PC-3 (cell line): Measurements from ENCODE around the gene SH3PXD2A.

Experiments used
- CTCF ChIP-seq: fragments of 300-600 bp; sonication (generic); conservative IDR thresholded peaks from 2 replicates; pipeline ENCODE4 v1.5.1; 2017; ENCODE audit warnings: antibody characterized with exemption, low read depth, mild to moderate bottlenecking, low read length
- EZH2 ChIP-seq: fragments of 300-600 bp; sonication (generic); IDR thresholded peaks from one replicate; pipeline ENCODE4 v1.6.1; 2017; ENCODE audit warnings: antibody characterized with exemption, mild to moderate bottlenecking, low read length; ENCODE audit not compliant: unreplicated experiment
- EZH2phosphoT487 ChIP-seq: fragments of 300-600 bp; sonication (generic); IDR thresholded peaks from 2 replicates; pipeline ENCODE4 v1.6.1; 2018; ENCODE audit warnings: mild to moderate bottlenecking, antibody characterized with exemption, low read length, borderline replicate concordance

DNA sequence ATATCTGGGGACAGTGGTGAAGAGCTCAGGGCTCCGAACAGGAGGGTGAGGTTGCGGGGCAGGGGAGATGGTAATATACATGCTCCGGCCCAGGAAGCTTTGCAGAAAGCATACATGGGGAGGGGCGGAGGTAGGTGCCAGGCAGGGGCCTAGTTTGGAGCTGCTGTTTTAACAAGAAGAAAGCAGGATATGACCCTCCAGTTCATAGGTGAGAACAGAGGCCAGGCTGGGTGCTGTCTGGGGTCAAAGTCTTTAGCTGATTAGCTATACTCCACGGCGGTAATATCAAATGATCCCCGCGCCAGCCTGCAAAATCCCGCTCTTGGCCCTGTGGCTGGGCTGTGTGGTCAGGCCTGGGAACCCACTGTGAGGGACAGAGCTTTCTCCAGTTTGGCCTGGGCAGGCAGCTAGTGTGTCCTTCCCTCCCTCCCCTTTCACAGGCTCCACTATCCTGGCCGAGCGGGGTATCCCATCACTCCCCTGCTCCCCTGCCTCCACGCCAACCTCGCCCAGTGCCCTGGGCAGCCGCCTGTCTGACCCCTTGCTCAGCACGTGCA, 266.2 kb downstream of the SH3PXD2A start:
- TF ChIP-seq EZH2, result no peak
- no peak for TF ChIP-seq CTCF
- no peak for TF ChIP-seq EZH2phosphoT487
